Aorta (tissue), 5 donors: ENCODE results near the gene ZNF732. TPM values are rescaled to one million over a fixed set of nuclear protein-coding genes. Genes with fewer than 3 reads are reported as not detected.
"Not testable (repeated sequence)": the region's sequence is repeated elsewhere in the genome, so short reads cannot be mapped to it uniquely, and the experiment has no call there.

Source experiments
- ATAC-seq: fragments of 200-7000 bp; cut with Tn5 transposase; one replicate; pipeline ENCODE4 v1.9.1; 2022; ENCODE audit warnings: moderate library complexity; ENCODE audit not compliant: low FRiP score
- DNase-seq, 2 donors: peaks; one replicate each; pipeline ENCODE4 v3.0.0-alpha.2; 2020
- H3K27ac ChIP-seq, 2 donors: one replicate each; pipeline ENCODE4 v1.5.1; 2013; ENCODE audit warnings: low read length in 2 of 2, mild to moderate bottlenecking in 2 of 2, moderate library complexity in 2 of 2, control low read depth in 1 of 2, inconsistent platforms in 1 of 2, low read depth in 1 of 2
- H3K27me3 ChIP-seq, 2 donors: one replicate each; pipeline ENCODE4 v1.6.1; 2013; ENCODE audit warnings: control low read depth in 1 of 2, low read length in 1 of 2, mild to moderate bottlenecking in 1 of 2, moderate library complexity in 1 of 2; ENCODE audit not compliant: insufficient read depth in 2 of 2, control insufficient read depth in 1 of 2
- H3K36me3 ChIP-seq, 2 donors: one replicate each; pipeline ENCODE4 v1.6.1; 2013; ENCODE audit warnings: control low read depth in 1 of 2, low read length in 1 of 2, mild to moderate bottlenecking in 1 of 2; ENCODE audit not compliant: insufficient read depth in 2 of 2, control insufficient read depth in 1 of 2
- H3K4me1 ChIP-seq, 2 donors: one replicate each; pipeline ENCODE4 v1.6.1; 2013; ENCODE audit warnings: low read length in 2 of 2, control low read depth in 1 of 2, mild to moderate bottlenecking in 1 of 2, moderate library complexity in 1 of 2; ENCODE audit not compliant: insufficient read depth in 2 of 2, control insufficient read depth in 1 of 2
- H3K4me3 ChIP-seq, 2 donors: one replicate each; pipeline ENCODE4 v1.5.1; 2013; ENCODE audit warnings: low read length in 2 of 2, control low read depth in 1 of 2, mild to moderate bottlenecking in 1 of 2
- H3K9me3 ChIP-seq: one replicate; pipeline ENCODE4 v1.6.1; 2013; ENCODE audit warnings: mild to moderate bottlenecking, low read length; ENCODE audit not compliant: control insufficient read depth
- WGBS, 2 donors: extraction: QIAGEN DNeasy Blood & Tissue Kit; methylation state at CpG; one replicate each; pipeline ENCODE4 v1.1.7; 2013; 5-methylcytosine and 5-hydroxymethylcytosine counted together
- intact Hi-C, 2 donors: fragments of 100-400 bp; cut with DNase I; formaldehyde crosslinking; loops; one replicate each; pipeline versions ENCODE4 v1.14.2 to v1.15.0; 2022
- microRNA-seq, 2 donors: library from miRNA; unstranded; fragments of <30 nt; microRNA quantifications; one replicate each; pipeline ENCODE4 v1.2.0, GENCODE V29; 2020
- polyA plus RNA-seq, 2 donors: library from polyadenylated mRNA; stranded (reverse); fragments of 200-250 nt; gene quantifications; one replicate each; pipeline ENCODE4 v1.2.3, GENCODE V29; 2013
- total RNA-seq, 2 donors: library from RNA; stranded (reverse); fragmentation: NEBNext Ultra II Directional; extraction: Animal tissue kit (Norgen Biotek cat#: 25700); gene quantifications; one replicate each; pipeline ENCODE4 v1.2.1, GENCODE V29; 2021
- donor health status: healthy with polysubstance abuse.
- donor health status: Bipolar disorder and iron deficiency.
- donor health status: DM: no; HTN: no; CAD: no.
- donor health status: DM: no; HTN: no; CAD: no.
- donor health status: DM: yes; HTN: yes; CAD: no.

Gene ZNF732
- total and polyA plus RNA-seq, 4 donors: 0.16 to 0.45 (median 0.18) TPM; not detected in 1

DNA sequence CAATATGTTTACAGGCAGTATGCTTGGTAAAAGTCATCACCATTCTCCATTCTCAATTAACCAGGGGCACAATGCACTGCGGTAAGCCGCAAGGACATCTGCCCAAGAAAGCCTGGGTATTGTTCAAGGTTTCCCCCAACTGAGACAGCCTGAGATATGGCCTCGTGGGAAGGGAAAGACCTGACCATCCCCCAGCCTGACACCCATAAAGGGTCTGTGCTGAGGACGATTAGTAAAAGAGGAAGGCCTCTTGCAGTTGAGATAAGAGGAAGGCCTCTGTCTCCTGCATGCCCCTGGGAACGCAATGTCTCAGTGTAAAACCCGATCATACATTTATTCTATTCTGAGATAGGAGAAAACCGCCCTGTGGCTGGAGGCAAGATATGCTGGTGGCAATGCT, 63.9 kb downstream of the ZNF732 start:
- H3K36me3 ChIP-seq, H3K27me3 ChIP-seq, H3K4me1 ChIP-seq, ATAC-seq, H3K27ac ChIP-seq, H3K4me3 ChIP-seq, DNase-seq, H3K9me3 ChIP-seq: not testable (repeated sequence)
- intact Hi-C loops: loop anchor here in 1 of 2 donors (5.0 kb wide), 1 partner anchor 431 kb away; the partner anchor contains the start of genes ATP5ME and MYL5
- WGBS, 2 donors: 63 to 76% methylated on average over 7 of the region's 7 CpGs

- H3K27me3 ChIP-seq: no peaks in the 10 kb centered on the region
- H3K9me3 ChIP-seq: peaks cover 1% of the 10 kb centered on the region
- 94 to 95% methylated on average over 2 of the region's 2 CpGs for WGBS, 2 donors
- H3K4me3 ChIP-seq: no peak overlapping the region
- no peak overlapping the region for H3K27ac ChIP-seq
- ATAC-seq (no peak), DNase-seq (no peak)
- intact Hi-C loops: no loop called here
- no peaks in the 10 kb centered on the region for H3K4me1 ChIP-seq
- no peaks in the 10 kb centered on the region for H3K36me3 ChIP-seq
Measured at GRCh38 chr4:236028-236427, 69.2 kb downstream of the ZNF732 start.

GRCh38 chr4:234178-234577, 71.1 kb downstream of the ZNF732 start:
- intact Hi-C loops: no loop called here
- Histone ChIP-seq H3K4me1 (no peaks in the 10 kb centered on the region), H3K27me3 (no peaks in the 10 kb centered on the region), H3K4me3 (no peak overlapping the region), H3K9me3 (peaks cover under 1% of the 10 kb centered on the region), H3K27ac (no peak overlapping the region), H3K36me3 (no peaks in the 10 kb centered on the region)
- ATAC-seq (no peak), DNase-seq (no peak)
- 67 to 79% methylated on average over 1 of the region's 1 CpG for WGBS, 2 donors

DNA sequence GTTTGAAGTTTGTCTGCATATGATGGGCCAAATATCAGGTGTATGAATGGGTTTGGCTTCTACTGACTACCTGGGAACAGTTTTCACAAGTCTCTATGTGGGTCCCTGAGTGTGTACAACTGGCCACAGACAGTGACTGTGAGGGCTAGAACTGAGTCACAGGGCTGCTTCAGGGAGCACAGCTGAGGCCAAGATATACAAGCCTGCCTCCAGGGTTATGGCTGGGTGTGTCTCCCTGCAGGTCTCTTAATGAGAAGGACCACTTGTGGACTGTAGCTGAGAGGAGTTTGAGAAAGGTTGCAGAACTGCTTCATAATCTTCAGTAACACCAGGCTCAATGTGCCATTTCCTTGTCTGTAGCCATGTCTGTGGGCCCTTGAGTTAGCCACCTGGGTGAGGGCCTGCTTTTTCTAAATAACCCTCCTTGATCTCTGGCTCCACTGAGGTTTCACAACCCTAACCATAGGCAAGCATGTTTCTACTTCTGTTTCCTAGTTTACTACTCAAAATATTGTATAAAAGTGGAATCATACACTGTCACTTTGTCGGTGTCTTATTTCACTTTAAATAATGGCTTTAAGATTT, 81.3 kb downstream of the ZNF732 start:
- no peaks in the 10 kb centered on the region for H3K4me1 ChIP-seq
- DNase-seq (no peak), ATAC-seq (no peak)
- intact Hi-C loops: no loop called here
- no peak overlapping the region for H3K4me3 ChIP-seq
- H3K9me3 ChIP-seq: peaks cover 6% of the 10 kb centered on the region
- WGBS, 2 donors: 96 to 98% methylated on average over 1 of the region's 1 CpG
- no peaks in the 10 kb centered on the region for H3K27me3 ChIP-seq
- H3K36me3 ChIP-seq: peaks cover 0 to 2% of the 10 kb centered on the region in 2 donors
- no peak overlapping the region for H3K27ac ChIP-seq

Small RNAs within 50 kb of the gene (microRNA-seq; reads per million reads assigned to microRNA genes)
- 0 reads per million in 2 donors for gene MIR571

Other genes with a start within 250 kb of the ZNF732 start
- gene ZNF718, start 181.0 kb downstream of the ZNF732 start, total RNA-seq: 10 to 100 TPM in 1 of 2 donors, 1 to 10 TPM in 1; 7.3 to 11.8 TPM
- gene ZNF718, start 181.0 kb downstream of the ZNF732 start, polyA plus RNA-seq: 1 to 10 TPM in 1 of 2 donors, under 1 TPM in 1; 0.75 to 1.5 TPM
- 10 to 100 TPM; 21.0 to 29.7 TPM for gene ZNF141, start 32.3 kb upstream of the ZNF732 start, total RNA-seq
- 1 to 10 TPM; 1.6 to 5.6 TPM for gene ZNF141, start 32.3 kb upstream of the ZNF732 start, polyA plus RNA-seq
- gene ZNF721, start 193.7 kb upstream of the ZNF732 start, total RNA-seq: 10 to 100 TPM; 26.4 to 33.7 TPM
- 10 to 100 TPM; 13.6 to 13.9 TPM for gene ZNF721, start 193.7 kb upstream of the ZNF732 start, polyA plus RNA-seq
- gene PIGG, start 193.7 kb upstream of the ZNF732 start, total RNA-seq: 10 to 100 TPM; 45.3 to 72.1 TPM
- gene PIGG, start 193.7 kb upstream of the ZNF732 start, polyA plus RNA-seq: 10 to 100 TPM; 13.4 to 45.1 TPM